ENCODE data around the gene GRIK1.

GRCh38 chr21:29822064-29822463 lies 117.7 kb downstream of the GRIK1 start:
- TF ChIP-seq CTCF (IDR thresholded peaks at IDR 0.05) (no peak), POLR2A (IDR thresholded peaks at IDR 0.05) (no peak)

All from Peyer's patch (tissue), 4 donors.